Astrocyte (in vitro differentiated cells and primary cell): ENCODE results near the gene SCARF2. TPM values are rescaled to one million over a fixed set of nuclear protein-coding genes. Genes with fewer than 3 reads are reported as not detected.
A peak's percentile ranks its signal among the peaks of the same experiment; 100 is the strongest.

Experiments
- DNase-seq: peaks from one replicate; pipeline ENCODE4 v3.0.0-alpha.2; 2010; ENCODE audit warnings: low read depth
- FAIRE-seq: peaks from 2 replicates; lab custom pipeline; 2011; peaks lifted over from hg19 to GRCh38; lab: Jason Lieb, UNC
- H2AFZ ChIP-seq: 2 replicates; pipeline ENCODE4 v1.6.0; 2012; ENCODE audit warnings: low read depth, low read length, inconsistent platforms
- H3K27ac ChIP-seq: 2 replicates; pipeline ENCODE4 v1.5.1; 2011; ENCODE audit warnings: low read depth, low read length, inconsistent platforms
- H3K27me3 ChIP-seq: 2 replicates; pipeline ENCODE4 v1.6.0; 2011; ENCODE audit warnings: low read length, inconsistent platforms; ENCODE audit not compliant: insufficient read depth
- H3K36me3 ChIP-seq: 2 replicates; pipeline ENCODE4 v1.5.1; 2011; ENCODE audit warnings: low read length, inconsistent platforms; ENCODE audit not compliant: insufficient read depth
- H3K4me1 ChIP-seq: 2 replicates; pipeline ENCODE4 v1.5.1; 2011; ENCODE audit warnings: low read length, inconsistent platforms; ENCODE audit not compliant: insufficient read depth
- H3K4me2 ChIP-seq: 2 replicates; pipeline ENCODE4 v1.6.0; 2012; ENCODE audit warnings: low read length, inconsistent platforms
- H3K4me3 ChIP-seq: 2 replicates; pipeline ENCODE4 v1.5.1; 2011; ENCODE audit warnings: low read depth, mild to moderate bottlenecking, low read length, inconsistent platforms; ENCODE audit not compliant: insufficient read depth
- H3K79me2 ChIP-seq: 2 replicates; pipeline ENCODE4 v1.6.0; 2012; ENCODE audit warnings: mild to moderate bottlenecking, low read length, inconsistent platforms; ENCODE audit not compliant: insufficient read depth
- H3K9ac ChIP-seq: 2 replicates; pipeline ENCODE4 v1.6.0; 2012; ENCODE audit warnings: mild to moderate bottlenecking, low read length, inconsistent platforms
- H3K9me3 ChIP-seq: 2 replicates; pipeline ENCODE4 v1.5.1; 2012; ENCODE audit warnings: low read depth, mild to moderate bottlenecking, low read length, inconsistent platforms; ENCODE audit not compliant: insufficient read depth
- H4K20me1 ChIP-seq: 2 replicates; pipeline ENCODE4 v1.6.0; 2012; ENCODE audit warnings: low read length, inconsistent platforms; ENCODE audit not compliant: insufficient read depth
- H3K27ac Mint-ChIP-seq: one replicate; pipeline ENCODE4 v1.8.0; 2021; ENCODE audit warnings: mild to moderate bottlenecking, mixed read lengths; ENCODE audit not compliant: unreplicated experiment
- H3K27me3 Mint-ChIP-seq: one replicate; pipeline ENCODE4 v1.8.0; 2021; ENCODE audit warnings: low read depth, mixed read lengths; ENCODE audit not compliant: unreplicated experiment
- H3K36me3 Mint-ChIP-seq: one replicate; pipeline ENCODE4 v1.8.0; 2021; ENCODE audit warnings: low read depth, mixed read lengths; ENCODE audit not compliant: unreplicated experiment
- H3K4me1 Mint-ChIP-seq: one replicate; pipeline ENCODE4 v1.8.0; 2021; ENCODE audit warnings: low read depth, mixed read lengths; ENCODE audit not compliant: unreplicated experiment
- H3K4me3 Mint-ChIP-seq: one replicate; pipeline ENCODE4 v1.8.0; 2021; ENCODE audit warnings: mild to moderate bottlenecking, moderate library complexity, mixed read lengths; ENCODE audit not compliant: unreplicated experiment
- H3K9me3 Mint-ChIP-seq: one replicate; pipeline ENCODE4 v1.8.0; 2021; ENCODE audit warnings: mild to moderate bottlenecking, mixed read lengths; ENCODE audit not compliant: unreplicated experiment
- CTCF ChIP-seq: IDR thresholded peaks from 2 replicates; pipeline ENCODE4 v1.5.1; 2011; ENCODE audit warnings: low read depth, mild to moderate bottlenecking, inconsistent platforms, low read length, moderate library complexity; ENCODE audit not compliant: insufficient read depth
- EZH2 ChIP-seq: IDR thresholded peaks from 2 replicates; pipeline ENCODE4 v1.6.1; 2012; ENCODE audit warnings: mild to moderate bottlenecking, low read length, inconsistent platforms; ENCODE audit not compliant: insufficient read depth
- total RNA-seq: library from RNA; stranded (reverse); gene quantifications from 2 replicates; pipeline ENCODE4 v1.2.1, GENCODE V29; 2021

The SCARF2 gene
- total RNA-seq, 1 donor from 2014 or later = 17.3 TPM

DNA sequence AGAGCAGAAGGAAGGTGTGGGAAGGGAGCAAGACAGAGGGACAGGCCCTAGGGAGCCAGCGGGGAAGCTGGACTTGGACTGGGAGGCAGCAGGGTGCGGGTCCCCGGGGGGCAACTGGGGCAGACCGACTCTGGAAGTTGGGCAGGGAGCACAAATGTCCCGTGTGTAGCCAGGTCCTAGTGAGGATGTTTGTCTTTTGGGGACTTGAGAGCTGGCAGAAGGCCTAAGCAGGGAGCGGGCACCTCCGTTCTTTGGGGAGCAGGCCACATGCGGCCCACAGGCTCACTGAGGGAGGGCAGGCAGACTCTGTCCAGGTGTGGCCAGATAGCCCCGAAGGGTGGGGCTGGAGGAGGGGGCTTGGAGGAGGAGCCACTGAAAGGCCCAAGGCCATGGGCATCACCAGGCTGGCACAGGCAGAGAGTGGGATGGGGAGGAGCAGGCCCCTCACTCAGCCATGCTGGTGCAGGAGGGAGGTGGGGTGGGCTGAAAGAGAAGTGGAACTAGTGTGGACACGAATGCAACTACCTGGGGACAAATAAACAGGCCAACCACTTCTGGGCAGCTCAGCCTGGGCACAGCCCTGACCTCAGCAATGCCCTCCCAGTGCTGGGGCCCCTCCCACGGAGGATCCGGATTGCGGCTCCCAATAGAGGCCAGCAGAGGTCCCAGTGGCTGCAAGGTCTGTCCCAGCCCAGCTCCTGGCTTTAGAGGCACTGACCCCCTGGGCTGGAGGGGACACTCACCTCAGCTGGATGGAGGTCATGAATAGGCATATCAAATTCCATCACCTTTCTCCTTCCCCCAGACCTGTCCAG, 1.3 kb upstream of the SCARF2 start:
- Histone ChIP-seq H3K4me2 (peak overlapping the region; percentile 98), H3K4me1 (peaks cover 14% of the 10 kb centered on the region), H3K79me2 (peaks cover 34% of the 10 kb centered on the region), H2AFZ (peak overlapping the region; percentile 92), H4K20me1 (peaks cover 46% of the 10 kb centered on the region), H3K27me3 (no peaks in the 10 kb centered on the region), H3K9ac (peak overlapping the region; percentile 83), H3K27ac (no peak overlapping the region), H3K9me3 (no peaks in the 10 kb centered on the region), H3K4me3 (peak overlapping the region; percentile 59), H3K36me3 (no peaks in the 10 kb centered on the region)
- TF ChIP-seq EZH2 (no peak), CTCF (no peak)
- DNase-seq = no peak
- FAIRE-seq = no peak
- Mint-ChIP-seq H3K4me1 (peaks cover 9% of the 10 kb centered on the region), H3K27me3 (peaks cover 34% of the 10 kb centered on the region), H3K9me3 (no peaks in the 10 kb centered on the region), H3K27ac (peak overlapping the region; percentile 58), H3K4me3 (peak overlapping the region; percentile 84), H3K36me3 (peaks cover 22% of the 10 kb centered on the region)

- peak overlapping the region; percentile 92 for H2AFZ ChIP-seq
- H4K20me1 ChIP-seq = peaks cover 51% of the 10 kb centered on the region
- peak overlapping the region; percentile 98 for H3K4me2 ChIP-seq
- Mint-ChIP-seq H3K4me3 (peak overlapping the region; percentile 84), H3K36me3 (peaks cover 24% of the 10 kb centered on the region), H3K27me3 (peaks cover 34% of the 10 kb centered on the region), H3K9me3 (no peaks in the 10 kb centered on the region), H3K27ac (peak overlapping the region; percentile 58), H3K4me1 (peaks cover 9% of the 10 kb centered on the region)
- no peak for TF ChIP-seq EZH2
- TF ChIP-seq CTCF = no peak
- H3K27me3 ChIP-seq = no peaks in the 10 kb centered on the region
- DNase-seq (no peak), FAIRE-seq (no peak)
- H3K79me2 ChIP-seq = peaks cover 39% of the 10 kb centered on the region
- no peaks in the 10 kb centered on the region for H3K9me3 ChIP-seq
- no peaks in the 10 kb centered on the region for H3K36me3 ChIP-seq
- H3K9ac ChIP-seq = peak overlapping the region; percentile 83
- H3K4me1 ChIP-seq = peaks cover 14% of the 10 kb centered on the region
- peak overlapping the region; percentile 59 for H3K4me3 ChIP-seq
- H3K27ac ChIP-seq = no peak overlapping the region
Observed at GRCh38 chr22:20438427-20438677, 727 bp upstream of the SCARF2 start.
